ENCODE results near the gene WDR45B.
"Not testable (repeated sequence)": the region's sequence is repeated elsewhere in the genome, so short reads cannot be mapped to it uniquely, and the experiment has no call there.

WDR45B gene

GRCh38 chr17:82656266-82656665 is 8.0 kb upstream of the WDR45B start:
- H3K4me3 ChIP-seq = no peak overlapping the region
- no peak overlapping the region for H3K27ac ChIP-seq
- no peaks in the 10 kb centered on the region for H3K36me3 ChIP-seq (ENCODE audit: insufficient read depth, low read length)
- H3K9ac ChIP-seq (ENCODE audit: insufficient read length) = no peak overlapping the region
- TF ChIP-seq POLR2AphosphoS5 (IDR thresholded peaks at IDR 0.05; ENCODE audit: borderline replicate concordance, low read depth, low read length) = no peak
- no peak for TF ChIP-seq EZH2 (IDR thresholded peaks at IDR 0.05)
- no peak for TF ChIP-seq FOXP2 (optimal IDR thresholded peaks at IDR 0.05; ENCODE audit: control extremely low read depth, extremely low read length, insufficient read depth)
- no peaks in the 10 kb centered on the region for H3K9me3 ChIP-seq (ENCODE audit: low read depth, low read length)
- no peak for DNase-seq (ENCODE audit: low read depth, low spot score)

GRCh38 chr17:82655523-82655922 is 7.3 kb upstream of the WDR45B start:
- Histone ChIP-seq H3K27ac (no peak overlapping the region), H3K36me3 (ENCODE audit: insufficient read depth, low read length) (no peaks in the 10 kb centered on the region), H3K9me3 (ENCODE audit: low read depth, low read length) (no peaks in the 10 kb centered on the region), H3K9ac (ENCODE audit: insufficient read length) (no peak overlapping the region), H3K4me3 (no peak overlapping the region)
- no peak for TF ChIP-seq POLR2AphosphoS5 (IDR thresholded peaks at IDR 0.05; ENCODE audit: borderline replicate concordance, low read depth, low read length)
- no peak for TF ChIP-seq EZH2 (IDR thresholded peaks at IDR 0.05)
- no peak for TF ChIP-seq FOXP2 (optimal IDR thresholded peaks at IDR 0.05; ENCODE audit: control extremely low read depth, extremely low read length, insufficient read depth)
- DNase-seq (ENCODE audit: low read depth, low spot score) = no peak

GRCh38 chr17:82655038-82655479 is 6.8 kb upstream of the WDR45B start:
- no peak for TF ChIP-seq EZH2 (IDR thresholded peaks at IDR 0.05)
- TF ChIP-seq POLR2AphosphoS5 (IDR thresholded peaks at IDR 0.05; ENCODE audit: borderline replicate concordance, low read depth, low read length) = no peak
- TF ChIP-seq FOXP2 (optimal IDR thresholded peaks at IDR 0.05; ENCODE audit: control extremely low read depth, extremely low read length, insufficient read depth) = no peak
- no peak for DNase-seq (ENCODE audit: low read depth, low spot score)
- no peak overlapping the region for H3K27ac ChIP-seq
- no peaks in the 10 kb centered on the region for H3K36me3 ChIP-seq (ENCODE audit: insufficient read depth, low read length)
- H3K9me3 ChIP-seq (ENCODE audit: low read depth, low read length) = no peaks in the 10 kb centered on the region
- H3K9ac ChIP-seq (ENCODE audit: insufficient read length) = no peak overlapping the region
- no peak overlapping the region for H3K4me3 ChIP-seq

- not testable (repeated sequence) for H3K9me3 ChIP-seq (ENCODE audit: low read depth, low read length); H3K9ac ChIP-seq (ENCODE audit: insufficient read length); H3K36me3 ChIP-seq (ENCODE audit: insufficient read depth, low read length); DNase-seq (ENCODE audit: low read depth, low spot score); H3K4me3 ChIP-seq; H3K27ac ChIP-seq
These were observed 6.4 kb upstream of the WDR45B start for GRCh38 chr17:82654611-82655010.

DNA sequence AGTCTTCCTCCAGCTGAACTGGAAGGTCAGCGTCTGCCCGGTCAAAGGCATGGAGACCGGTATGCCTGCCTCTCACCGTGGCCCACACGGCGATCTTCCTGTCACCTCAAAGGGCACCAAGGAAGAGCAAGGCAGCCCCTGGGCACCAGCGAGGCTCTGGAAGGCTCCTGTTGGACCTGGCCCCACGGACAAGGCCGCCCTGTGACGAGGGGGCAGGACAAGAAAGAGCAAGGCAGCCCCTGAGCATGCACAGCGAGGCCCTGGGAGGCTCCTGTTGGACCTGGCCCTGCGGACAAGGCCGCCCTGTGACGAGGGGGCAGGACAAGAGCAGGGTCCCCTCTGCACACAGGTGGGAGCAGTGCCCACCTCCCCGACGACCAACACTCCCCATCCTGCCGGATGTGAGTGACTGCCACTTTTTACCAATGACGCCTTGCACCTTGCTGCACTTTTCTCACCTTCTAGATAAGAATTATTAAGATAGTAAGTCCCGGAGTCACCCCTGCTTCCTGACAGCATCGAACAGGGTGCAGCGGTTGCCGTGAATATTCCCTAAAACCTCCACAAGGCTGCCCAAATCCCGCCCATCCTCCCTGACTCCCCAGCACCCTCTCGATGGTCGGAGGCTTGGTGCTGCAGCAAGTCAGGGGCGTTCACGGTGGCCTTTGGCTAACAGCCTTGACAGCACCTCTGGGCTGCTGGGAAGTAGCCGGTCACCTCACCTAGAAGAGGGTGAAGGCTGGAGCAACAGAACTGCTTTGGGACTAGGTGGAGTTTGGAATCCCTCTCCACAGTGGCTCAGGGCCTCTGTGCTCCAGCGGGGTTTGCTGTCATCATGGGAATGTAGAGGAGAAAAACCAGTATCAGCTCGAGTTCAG is 5.6 kb upstream of the WDR45B start:
- H3K9me3 ChIP-seq (ENCODE audit: low read depth, low read length) = no peaks in the 10 kb centered on the region
- DNase-seq (ENCODE audit: low read depth, low spot score) = no peak
- H3K36me3 ChIP-seq (ENCODE audit: insufficient read depth, low read length) = no peaks in the 10 kb centered on the region
- TF ChIP-seq POLR2AphosphoS5 (IDR thresholded peaks at IDR 0.05; ENCODE audit: borderline replicate concordance, low read depth, low read length) = no peak
- H3K9ac ChIP-seq (ENCODE audit: insufficient read length) = no peak overlapping the region
- no peak overlapping the region for H3K4me3 ChIP-seq
- H3K27ac ChIP-seq = no peak overlapping the region

DNA sequence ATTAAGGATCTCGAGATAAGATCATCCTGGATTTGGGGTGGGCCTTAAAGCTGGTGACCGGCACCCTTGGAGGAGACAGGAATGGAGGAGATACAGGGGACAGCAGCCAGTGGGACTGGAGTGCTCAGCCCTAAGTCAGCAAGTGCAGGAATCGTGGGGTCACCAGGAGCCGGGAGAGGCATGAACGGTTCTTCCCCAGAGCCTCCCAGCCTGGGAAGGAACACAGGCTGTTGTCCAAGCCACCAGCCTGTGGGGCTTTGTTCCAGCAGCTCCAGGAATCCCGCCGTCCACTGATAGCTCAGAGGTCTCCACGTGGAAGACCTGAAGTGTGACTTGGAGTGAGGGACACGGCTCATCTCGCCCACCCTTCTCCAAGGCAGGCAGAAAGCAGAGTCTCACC is 2.5 kb upstream of the WDR45B start:
- no peak for TF ChIP-seq POLR2AphosphoS5 (IDR thresholded peaks at IDR 0.05; ENCODE audit: borderline replicate concordance, low read depth, low read length)
- TF ChIP-seq EZH2 (IDR thresholded peaks at IDR 0.05) = no peak
- no peak for TF ChIP-seq FOXP2 (optimal IDR thresholded peaks at IDR 0.05; ENCODE audit: control extremely low read depth, extremely low read length, insufficient read depth)
- Histone ChIP-seq H3K4me3 (no peak overlapping the region), H3K9me3 (ENCODE audit: low read depth, low read length) (no peaks in the 10 kb centered on the region), H3K27ac (no peak overlapping the region), H3K9ac (ENCODE audit: insufficient read length) (no peak overlapping the region), H3K36me3 (ENCODE audit: insufficient read depth, low read length) (no peaks in the 10 kb centered on the region)
- DNase-seq (ENCODE audit: low read depth, low spot score) = no peak

GRCh38 chr17:82649501-82650261 is 1.4 kb upstream of the WDR45B start:
- TF ChIP-seq EZH2 (IDR thresholded peaks at IDR 0.05) (no peak), POLR2AphosphoS5 (IDR thresholded peaks at IDR 0.05; ENCODE audit: borderline replicate concordance, low read depth, low read length) (no peak), FOXP2 (optimal IDR thresholded peaks at IDR 0.05; ENCODE audit: control extremely low read depth, extremely low read length, insufficient read depth) (no peak)
- H3K27ac ChIP-seq = peak overlapping the region; percentile 85; the same call in 1 of the 2 replicates
- H3K36me3 ChIP-seq (ENCODE audit: insufficient read depth, low read length) = no peaks in the 10 kb centered on the region
- no peaks in the 10 kb centered on the region for H3K9me3 ChIP-seq (ENCODE audit: low read depth, low read length)
- DNase-seq (ENCODE audit: low read depth, low spot score) = no peak
- H3K9ac ChIP-seq (ENCODE audit: insufficient read length) = no peak overlapping the region
- no peak overlapping the region for H3K4me3 ChIP-seq

DNA sequence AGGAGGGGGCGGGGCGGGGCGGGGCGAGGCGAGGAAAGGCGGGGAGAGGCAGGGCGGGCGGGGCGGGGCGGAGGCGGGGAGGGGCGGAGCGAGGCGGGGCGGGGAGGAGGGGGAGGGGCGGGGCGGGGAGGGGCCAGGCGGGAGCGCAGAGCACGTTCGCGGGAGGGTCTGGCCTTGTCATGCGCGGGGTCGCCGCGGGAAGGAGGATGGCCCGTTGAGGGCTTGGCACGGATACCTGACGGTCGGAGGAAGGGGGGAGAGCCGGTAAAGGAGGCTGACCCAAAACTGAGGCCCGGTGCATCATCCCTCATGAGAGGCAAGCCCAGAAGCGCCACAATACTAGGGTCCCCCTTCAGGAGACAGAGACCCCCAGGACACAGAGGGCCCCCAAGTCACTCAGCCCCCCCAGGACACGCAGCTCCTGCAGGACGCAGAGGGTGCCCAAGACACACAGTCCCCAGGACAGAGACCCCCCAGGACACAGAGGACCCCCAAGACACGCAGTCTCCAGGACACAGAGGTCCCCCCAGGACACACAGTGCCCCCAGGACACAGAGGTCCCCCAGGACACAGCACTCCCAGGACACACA is 593 bp upstream of the WDR45B start:
- Histone ChIP-seq H3K36me3 (ENCODE audit: insufficient read depth, low read length) (peaks cover 8% of the 10 kb centered on the region), H3K27ac (peak overlapping the region; percentile 85), H3K4me3 (peak overlapping the region; percentile 64), H3K9me3 (ENCODE audit: low read depth, low read length) (no peaks in the 10 kb centered on the region), H3K9ac (ENCODE audit: insufficient read length) (peak overlapping the region; percentile 47)
- DNase-seq (ENCODE audit: low read depth, low spot score) = no peak
- TF ChIP-seq POLR2AphosphoS5 (IDR thresholded peaks at IDR 0.05; ENCODE audit: borderline replicate concordance, low read depth, low read length) = no peak
- no peak for TF ChIP-seq EZH2 (IDR thresholded peaks at IDR 0.05)
- no peak for TF ChIP-seq FOXP2 (optimal IDR thresholded peaks at IDR 0.05; ENCODE audit: control extremely low read depth, extremely low read length, insufficient read depth)
